ENCODE measurements around the gene SORL1-AS1.

Gene SORL1-AS1

GRCh38 chr11:121497176-121497998 is 44.6 kb upstream of the SORL1-AS1 start:
- no peak overlapping the region for H2AFZ ChIP-seq (ENCODE audit: control insufficient read depth, low read depth, low read length)
- no peak overlapping the region for H3K9ac ChIP-seq (ENCODE audit: control insufficient read depth, insufficient read depth, low read length)
- no peak overlapping the region for H3K4me2 ChIP-seq (ENCODE audit: control insufficient read depth, insufficient read depth)
- H3K27me3 ChIP-seq (replicated peaks in 1 of 2; ENCODE audit: control insufficient read depth in 2 of 2, insufficient read depth in 2 of 2, low read length in 1 of 2) = no peaks in the 10 kb centered on the region
- peaks cover 17 to 60% of the 10 kb centered on the region in 2 experiments for H3K36me3 ChIP-seq (ENCODE audit: control insufficient read depth in 2 of 2, insufficient read depth in 2 of 2, low read length in 1 of 2)
- H3K9me3 ChIP-seq (replicated peaks; ENCODE audit: control insufficient read depth, insufficient read depth, low read length) = peaks cover 5% of the 10 kb centered on the region; the same call in 2 of the 3 replicates
- no peak overlapping the region for H3K4me3 ChIP-seq
- no TSS peak for BruUV-seq (replicated peaks)
- no peak overlapping the region for H3K27ac ChIP-seq (ENCODE audit: control insufficient read depth, insufficient read depth)
- ChIA-PET CTCF (no interaction called here), SMC1A (ENCODE audit: uncharacterized antibody, unreplicated experiment) (no interaction called here), POLR2A (no interaction called here), RAD21 (ENCODE audit: unreplicated experiment) (no interaction called here)
- DNase-seq (ENCODE audit: low read depth, low spot score) = no peak
- no peak for ATAC-seq
- peaks cover 27% of the 10 kb centered on the region for H3K4me1 ChIP-seq (ENCODE audit: control insufficient read depth, insufficient read depth, low read length)
- no peak for FAIRE-seq
- WGBS (ENCODE audit: insufficient coverage, insufficient replicate concordance, low lambda C conversion rate, missing lambda C conversion rate) = 100% methylated on average over 5 of the region's 5 CpGs
- no peaks in the 10 kb centered on the region for H4K20me1 ChIP-seq (ENCODE audit: control insufficient read depth, insufficient read depth)
- in situ Hi-C loops (cut with MboI) = no loop called here
- intact Hi-C loops (cut with micrococcal nuclease; ENCODE audit: unreplicated experiment) = no loop called here
- peaks cover 19% of the 10 kb centered on the region for H3K79me2 ChIP-seq (ENCODE audit: control insufficient read depth, insufficient read depth, low read length)
- TF ChIP-seq, protein P1, sequence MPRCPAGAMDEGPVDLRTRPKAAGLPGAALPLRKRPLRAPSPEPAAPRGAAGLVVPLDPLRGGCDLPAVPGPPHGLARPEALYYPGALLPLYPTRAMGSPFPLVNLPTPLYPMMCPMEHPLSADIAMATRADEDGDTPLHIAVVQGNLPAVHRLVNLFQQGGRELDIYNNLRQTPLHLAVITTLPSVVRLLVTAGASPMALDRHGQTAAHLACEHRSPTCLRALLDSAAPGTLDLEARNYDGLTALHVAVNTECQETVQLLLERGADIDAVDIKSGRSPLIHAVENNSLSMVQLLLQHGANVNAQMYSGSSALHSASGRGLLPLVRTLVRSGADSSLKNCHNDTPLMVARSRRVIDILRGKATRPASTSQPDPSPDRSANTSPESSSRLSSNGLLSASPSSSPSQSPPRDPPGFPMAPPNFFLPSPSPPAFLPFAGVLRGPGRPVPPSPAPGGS (IDR thresholded peaks at IDR 0.05; ENCODE audit: borderline replicate concordance, insufficient read depth, low read depth, low read length, poor library complexity, severe bottlenecking) = no peak
- TF ChIP-seq ASH2L (IDR thresholded peaks at IDR 0.05; ENCODE audit: borderline replicate concordance, low read depth) (no peak), RELB (IDR thresholded peaks at IDR 0.05; ENCODE audit: low read depth) (no peak), ZBTB33 (IDR thresholded peaks at IDR 0.05) (no peak), MEF2B (IDR thresholded peaks at IDR 0.05; ENCODE audit: partially characterized antibody, poor library complexity, severe bottlenecking) (no peak)
- TF ChIP-seq, protein P2, sequence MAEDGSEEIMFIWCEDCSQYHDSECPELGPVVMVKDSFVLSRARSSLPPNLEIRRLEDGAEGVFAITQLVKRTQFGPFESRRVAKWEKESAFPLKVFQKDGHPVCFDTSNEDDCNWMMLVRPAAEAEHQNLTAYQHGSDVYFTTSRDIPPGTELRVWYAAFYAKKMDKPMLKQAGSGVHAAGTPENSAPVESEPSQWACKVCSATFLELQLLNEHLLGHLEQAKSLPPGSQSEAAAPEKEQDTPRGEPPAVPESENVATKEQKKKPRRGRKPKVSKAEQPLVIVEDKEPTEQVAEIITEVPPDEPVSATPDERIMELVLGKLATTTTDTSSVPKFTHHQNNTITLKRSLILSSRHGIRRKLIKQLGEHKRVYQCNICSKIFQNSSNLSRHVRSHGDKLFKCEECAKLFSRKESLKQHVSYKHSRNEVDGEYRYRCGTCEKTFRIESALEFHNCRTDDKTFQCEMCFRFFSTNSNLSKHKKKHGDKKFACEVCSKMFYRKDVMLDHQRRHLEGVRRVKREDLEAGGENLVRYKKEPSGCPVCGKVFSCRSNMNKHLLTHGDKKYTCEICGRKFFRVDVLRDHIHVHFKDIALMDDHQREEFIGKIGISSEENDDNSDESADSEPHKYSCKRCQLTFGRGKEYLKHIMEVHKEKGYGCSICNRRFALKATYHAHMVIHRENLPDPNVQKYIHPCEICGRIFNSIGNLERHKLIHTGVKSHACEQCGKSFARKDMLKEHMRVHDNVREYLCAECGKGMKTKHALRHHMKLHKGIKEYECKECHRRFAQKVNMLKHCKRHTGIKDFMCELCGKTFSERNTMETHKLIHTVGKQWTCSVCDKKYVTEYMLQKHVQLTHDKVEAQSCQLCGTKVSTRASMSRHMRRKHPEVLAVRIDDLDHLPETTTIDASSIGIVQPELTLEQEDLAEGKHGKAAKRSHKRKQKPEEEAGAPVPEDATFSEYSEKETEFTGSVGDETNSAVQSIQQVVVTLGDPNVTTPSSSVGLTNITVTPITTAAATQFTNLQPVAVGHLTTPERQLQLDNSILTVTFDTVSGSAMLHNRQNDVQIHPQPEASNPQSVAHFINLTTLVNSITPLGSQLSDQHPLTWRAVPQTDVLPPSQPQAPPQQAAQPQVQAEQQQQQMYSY (CRISPR knock-in tag; IDR thresholded peaks at IDR 0.05) = no peak
- TF ChIP-seq, protein P3, sequence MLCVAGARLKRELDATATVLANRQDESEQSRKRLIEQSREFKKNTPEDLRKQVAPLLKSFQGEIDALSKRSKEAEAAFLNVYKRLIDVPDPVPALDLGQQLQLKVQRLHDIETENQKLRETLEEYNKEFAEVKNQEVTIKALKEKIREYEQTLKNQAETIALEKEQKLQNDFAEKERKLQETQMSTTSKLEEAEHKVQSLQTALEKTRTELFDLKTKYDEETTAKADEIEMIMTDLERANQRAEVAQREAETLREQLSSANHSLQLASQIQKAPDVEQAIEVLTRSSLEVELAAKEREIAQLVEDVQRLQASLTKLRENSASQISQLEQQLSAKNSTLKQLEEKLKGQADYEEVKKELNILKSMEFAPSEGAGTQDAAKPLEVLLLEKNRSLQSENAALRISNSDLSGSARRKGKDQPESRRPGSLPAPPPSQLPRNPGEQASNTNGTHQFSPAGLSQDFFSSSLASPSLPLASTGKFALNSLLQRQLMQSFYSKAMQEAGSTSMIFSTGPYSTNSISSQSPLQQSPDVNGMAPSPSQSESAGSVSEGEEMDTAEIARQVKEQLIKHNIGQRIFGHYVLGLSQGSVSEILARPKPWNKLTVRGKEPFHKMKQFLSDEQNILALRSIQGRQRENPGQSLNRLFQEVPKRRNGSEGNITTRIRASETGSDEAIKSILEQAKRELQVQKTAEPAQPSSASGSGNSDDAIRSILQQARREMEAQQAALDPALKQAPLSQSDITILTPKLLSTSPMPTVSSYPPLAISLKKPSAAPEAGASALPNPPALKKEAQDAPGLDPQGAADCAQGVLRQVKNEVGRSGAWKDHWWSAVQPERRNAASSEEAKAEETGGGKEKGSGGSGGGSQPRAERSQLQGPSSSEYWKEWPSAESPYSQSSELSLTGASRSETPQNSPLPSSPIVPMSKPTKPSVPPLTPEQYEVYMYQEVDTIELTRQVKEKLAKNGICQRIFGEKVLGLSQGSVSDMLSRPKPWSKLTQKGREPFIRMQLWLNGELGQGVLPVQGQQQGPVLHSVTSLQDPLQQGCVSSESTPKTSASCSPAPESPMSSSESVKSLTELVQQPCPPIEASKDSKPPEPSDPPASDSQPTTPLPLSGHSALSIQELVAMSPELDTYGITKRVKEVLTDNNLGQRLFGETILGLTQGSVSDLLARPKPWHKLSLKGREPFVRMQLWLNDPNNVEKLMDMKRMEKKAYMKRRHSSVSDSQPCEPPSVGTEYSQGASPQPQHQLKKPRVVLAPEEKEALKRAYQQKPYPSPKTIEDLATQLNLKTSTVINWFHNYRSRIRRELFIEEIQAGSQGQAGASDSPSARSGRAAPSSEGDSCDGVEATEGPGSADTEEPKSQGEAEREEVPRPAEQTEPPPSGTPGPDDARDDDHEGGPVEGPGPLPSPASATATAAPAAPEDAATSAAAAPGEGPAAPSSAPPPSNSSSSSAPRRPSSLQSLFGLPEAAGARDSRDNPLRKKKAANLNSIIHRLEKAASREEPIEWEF (IDR thresholded peaks at IDR 0.05; ENCODE audit: insufficient replicate concordance, low read depth, low read length) = no peak
